HFFc6 (cell line): ENCODE measurements around the gene BBS10. TPM values are rescaled to one million over a fixed set of nuclear protein-coding genes. Genes with fewer than 3 reads are reported as not detected.
"Not testable (repeated sequence)": the region's sequence is repeated elsewhere in the genome, so short reads cannot be mapped to it uniquely, and the experiment has no call there.

ENCODE experiments used
- DNase-seq: peaks from one replicate; pipeline ENCODE4 v3.0.0-alpha.2; 2018
- H3K27ac Mint-ChIP-seq: 2 replicates; pipeline ENCODE4 v1.8.0; 2020; ENCODE audit warnings: mild to moderate bottlenecking, mixed read lengths
- H3K27me3 Mint-ChIP-seq: 2 replicates; pipeline ENCODE4 v1.8.0; 2021; ENCODE audit warnings: mild to moderate bottlenecking, moderate library complexity, mixed read lengths; ENCODE audit not compliant: insufficient read depth
- H3K36me3 Mint-ChIP-seq: 2 replicates; pipeline ENCODE4 v1.8.0; 2021; ENCODE audit warnings: low read depth, mixed read lengths
- H3K4me1 Mint-ChIP-seq: 2 replicates; pipeline ENCODE4 v1.8.0; 2020; ENCODE audit warnings: low read depth, mixed read lengths
- H3K4me3 Mint-ChIP-seq: 2 replicates; pipeline ENCODE4 v1.8.0; 2020; ENCODE audit warnings: mild to moderate bottlenecking, moderate library complexity, mixed read lengths
- H3K9me3 Mint-ChIP-seq: 2 replicates; pipeline ENCODE4 v1.8.0; 2020; ENCODE audit warnings: mild to moderate bottlenecking, mixed read lengths
- CTCF ChIP-seq: fragments of 200-600 bp; sonication (generic); IDR thresholded peaks from 2 replicates; pipeline ENCODE4 v1.5.0; 2021; ENCODE audit warnings: antibody characterized with exemption, mild to moderate bottlenecking
- total RNA-seq, 6 experiments: library from RNA; stranded (reverse); fragmentation: NEBNext Ultra II Directional; extraction: Animal tissue kit (Norgen Biotek cat#: 25700); gene quantifications; 2 replicates in 1 of 6; 3 replicates in 5 of 6; pipeline ENCODE4 v1.2.3, GENCODE V29; 2021

Gene BBS10
- total RNA-seq, 6 experiments from 2014 or later: 10.0 to 11.8 (median 10.8) TPM

GRCh38 chr12:76379261-76379660 is 31.0 kb upstream of the BBS10 start:
- Mint-ChIP-seq H3K4me1 (peaks cover 27% of the 10 kb centered on the region), H3K9me3 (no peaks in the 10 kb centered on the region), H3K4me3 (no peak overlapping the region), H3K27ac (no peak overlapping the region; the same call in 1 of the 2 replicates), H3K36me3 (peaks cover 22% of the 10 kb centered on the region), H3K27me3 (no peaks in the 10 kb centered on the region; the same call in 1 of the 2 replicates)
- no peak for TF ChIP-seq CTCF
- DNase-seq: no peak

GRCh38 chr12:76376876-76377275 is 28.7 kb upstream of the BBS10 start:
- DNase-seq, H3K27ac Mint-ChIP-seq, H3K27me3 Mint-ChIP-seq, H3K4me3 Mint-ChIP-seq, H3K9me3 Mint-ChIP-seq: not testable (repeated sequence)
- Mint-ChIP-seq H3K36me3 (peaks cover 20% of the 10 kb centered on the region), H3K4me1 (peaks cover 36% of the 10 kb centered on the region)

- no peak for TF ChIP-seq CTCF
- no peak for DNase-seq
- Mint-ChIP-seq H3K4me3 (no peak overlapping the region), H3K27me3 (no peaks in the 10 kb centered on the region; the same call in 1 of the 2 replicates), H3K27ac (peak overlapping the region; percentile 6; the same call in 1 of the 2 replicates), H3K9me3 (no peaks in the 10 kb centered on the region), H3K36me3 (peaks cover 20% of the 10 kb centered on the region), H3K4me1 (peaks cover 36% of the 10 kb centered on the region)
Observed at GRCh38 chr12:76375939-76376338, 27.7 kb upstream of the BBS10 start.

GRCh38 chr12:76375470-76375869 is 27.3 kb upstream of the BBS10 start:
- TF ChIP-seq CTCF: no peak
- no peaks in the 10 kb centered on the region; the same call in 1 of the 2 replicates for H3K27me3 Mint-ChIP-seq
- no peaks in the 10 kb centered on the region for H3K9me3 Mint-ChIP-seq
- no peak overlapping the region for H3K27ac Mint-ChIP-seq
- peaks cover 20% of the 10 kb centered on the region for H3K36me3 Mint-ChIP-seq
- H3K4me1 Mint-ChIP-seq: peaks cover 36% of the 10 kb centered on the region
- H3K4me3 Mint-ChIP-seq: no peak overlapping the region
- no peak for DNase-seq

DNA sequence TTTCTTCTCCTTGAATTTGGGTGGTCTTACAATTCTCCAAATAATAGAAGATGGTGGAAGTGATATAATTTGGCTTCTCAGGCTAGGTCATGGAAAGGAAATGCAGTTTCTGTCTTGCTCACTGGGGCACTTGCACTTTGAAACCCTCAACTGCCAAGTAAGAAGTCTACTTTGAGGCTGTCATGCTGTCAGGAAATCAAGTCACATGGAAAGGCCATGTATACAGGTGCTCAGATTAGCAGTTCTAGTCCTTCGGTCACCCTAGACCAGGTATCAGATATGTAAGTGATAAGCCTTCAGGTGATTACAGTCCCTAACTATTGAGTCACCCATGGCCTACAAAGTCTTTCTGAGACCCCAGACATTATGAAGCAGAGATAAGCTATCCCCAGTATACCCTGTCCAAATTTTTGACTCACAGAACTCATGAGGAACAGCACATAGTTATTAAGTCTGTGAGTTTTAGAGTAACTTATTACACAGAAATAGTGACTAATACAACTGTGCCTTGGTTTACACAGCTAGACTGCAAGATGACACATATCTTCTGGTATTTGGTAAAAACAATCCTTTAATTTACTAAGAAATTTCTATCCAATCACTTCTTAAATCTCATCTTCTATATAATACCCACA is 26.3 kb upstream of the BBS10 start:
- H3K4me1 Mint-ChIP-seq: peaks cover 36% of the 10 kb centered on the region
- H3K4me3 Mint-ChIP-seq: no peak overlapping the region
- no peaks in the 10 kb centered on the region; the same call in 1 of the 2 replicates for H3K27me3 Mint-ChIP-seq
- H3K9me3 Mint-ChIP-seq: no peaks in the 10 kb centered on the region
- no peak for TF ChIP-seq CTCF
- DNase-seq: peak; percentile 32
- H3K27ac Mint-ChIP-seq: peak overlapping the region; percentile 54
- H3K36me3 Mint-ChIP-seq: peaks cover 26% of the 10 kb centered on the region

- H3K4me1 Mint-ChIP-seq: no peaks in the 10 kb centered on the region
- no peak overlapping the region for H3K4me3 Mint-ChIP-seq
- H3K36me3 Mint-ChIP-seq: peaks cover 62% of the 10 kb centered on the region
- no peak for TF ChIP-seq CTCF
- H3K27me3 Mint-ChIP-seq: no peaks in the 10 kb centered on the region
- H3K27ac Mint-ChIP-seq: no peak overlapping the region
- peaks cover 9% of the 10 kb centered on the region for H3K9me3 Mint-ChIP-seq
- DNase-seq: no peak
Observed at GRCh38 chr12:76368230-76368629, 20.0 kb upstream of the BBS10 start.
